Measurements from ENCODE around the gene TPCN1.
A peak's percentile ranks its signal among the peaks of the same experiment; 100 is the strongest.
"Not testable (repeated sequence)": the region's sequence is repeated elsewhere in the genome, so short reads cannot be mapped to it uniquely, and the experiment has no call there.

Gene TPCN1

GRCh38 chr12:113197518-113198077, 23.7 kb upstream of the TPCN1 start:
- DNase-seq, result no peak

- DNase-seq, result no peak
Observed at GRCh38 chr12:113198296-113198695, 23.0 kb upstream of the TPCN1 start.

- DNase-seq, result no peak
Observed at GRCh38 chr12:113200021-113200797, 21.1 kb upstream of the TPCN1 start.

- peak; percentile 27 for DNase-seq
Observed at GRCh38 chr12:113201187-113202177, 19.8 kb upstream of the TPCN1 start.

GRCh38 chr12:113202300-113203075, 18.8 kb upstream of the TPCN1 start:
- DNase-seq, result no peak

GRCh38 chr12:113203852-113204760, 17.2 kb upstream of the TPCN1 start:
- DNase-seq, result peak; percentile 79

GRCh38 chr12:113204804-113205203, 16.5 kb upstream of the TPCN1 start:
- DNase-seq, result no peak

GRCh38 chr12:113206802-113207201, 14.5 kb upstream of the TPCN1 start:
- not testable (repeated sequence) for DNase-seq

GRCh38 chr12:113207613-113208040, 13.6 kb upstream of the TPCN1 start:
- peak; percentile 70 for DNase-seq

GRCh38 chr12:113208041-113208934, 13.0 kb upstream of the TPCN1 start:
- peak; percentile 93 for DNase-seq

GRCh38 chr12:113211160-113211559, 10.1 kb upstream of the TPCN1 start:
- no peak for DNase-seq

GRCh38 chr12:113214895-113215400, 6.3 kb upstream of the TPCN1 start:
- DNase-seq, result peak; percentile 59

- no peak for DNase-seq
Observed at GRCh38 chr12:113216027-113216426, 5.2 kb upstream of the TPCN1 start.

- DNase-seq, result peak; percentile 28
Observed at GRCh38 chr12:113220593-113221180, 577 bp upstream of the TPCN1 start.

GRCh38 chr12:113221997-113222729, 899 bp downstream of the TPCN1 start:
- no peak for DNase-seq

- peak; percentile 72 for DNase-seq
Observed at GRCh38 chr12:113222730-113223531, 1.7 kb downstream of the TPCN1 start.

- no peak for DNase-seq
Observed at GRCh38 chr12:113224955-113225354, 3.7 kb downstream of the TPCN1 start.
